Fibroblast of mammary gland (primary cell): ENCODE results near the gene CCNQ.

Experiments used
- DNase-seq: peaks from one replicate; pipeline ENCODE4 v3.0.0-alpha.2; 2010; ENCODE audit warnings: low read depth
- H3K4me3 ChIP-seq: 2 replicates; pipeline ENCODE4 v1.5.1; 2011; ENCODE audit warnings: low read depth, mild to moderate bottlenecking, low read length, moderate library complexity; ENCODE audit not compliant: control insufficient read depth
- TF ChIP-seq, protein P1 (sequence below): conservative IDR thresholded peaks from 2 replicates; pipeline ENCODE4 v1.5.1; 2011; ENCODE audit warnings: low read depth, low read length, inconsistent platforms; ENCODE audit not compliant: control insufficient read depth, insufficient read depth

Gene CCNQ

DNA sequence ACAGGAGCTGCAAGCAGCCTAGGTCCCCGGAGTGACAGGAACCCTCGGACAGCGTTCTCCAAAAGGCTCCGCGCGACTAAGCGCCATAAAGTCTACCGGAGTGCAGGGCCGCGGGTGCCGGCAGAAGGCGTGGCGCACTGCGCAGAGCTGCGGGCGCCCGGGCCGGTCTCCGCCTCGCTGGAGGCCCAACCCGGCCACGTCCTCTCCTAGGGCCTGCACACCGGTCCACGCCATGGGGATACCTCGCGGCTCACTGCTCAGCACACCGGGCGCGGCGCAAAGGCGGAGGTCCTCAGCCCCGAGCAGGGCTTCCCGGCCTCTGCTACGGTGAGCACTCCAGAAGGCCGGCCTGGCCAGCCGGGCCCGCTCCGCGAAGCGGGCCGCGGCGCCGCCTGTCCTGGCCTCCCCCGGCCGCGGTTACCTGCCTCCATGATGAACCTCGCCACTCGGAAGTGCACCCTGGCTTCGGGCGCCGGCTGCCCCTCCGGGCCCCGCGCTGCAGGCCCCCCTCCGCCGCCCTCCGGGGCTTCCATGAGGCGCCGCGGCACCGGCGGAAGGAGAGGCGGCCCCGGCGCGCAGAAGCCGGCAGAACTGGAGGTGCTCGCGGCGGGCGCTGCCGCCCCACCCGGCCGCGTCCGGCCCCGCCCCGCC is at the start of gene CCNQ:
Gene CCNQ, minus strand, starts transcription at position 599 of the 651 bp plus-strand sequence. Its CDS starts 66 bp downstream, at position 533.
- peak; percentile 14 for DNase-seq
- TF ChIP-seq, protein P1, sequence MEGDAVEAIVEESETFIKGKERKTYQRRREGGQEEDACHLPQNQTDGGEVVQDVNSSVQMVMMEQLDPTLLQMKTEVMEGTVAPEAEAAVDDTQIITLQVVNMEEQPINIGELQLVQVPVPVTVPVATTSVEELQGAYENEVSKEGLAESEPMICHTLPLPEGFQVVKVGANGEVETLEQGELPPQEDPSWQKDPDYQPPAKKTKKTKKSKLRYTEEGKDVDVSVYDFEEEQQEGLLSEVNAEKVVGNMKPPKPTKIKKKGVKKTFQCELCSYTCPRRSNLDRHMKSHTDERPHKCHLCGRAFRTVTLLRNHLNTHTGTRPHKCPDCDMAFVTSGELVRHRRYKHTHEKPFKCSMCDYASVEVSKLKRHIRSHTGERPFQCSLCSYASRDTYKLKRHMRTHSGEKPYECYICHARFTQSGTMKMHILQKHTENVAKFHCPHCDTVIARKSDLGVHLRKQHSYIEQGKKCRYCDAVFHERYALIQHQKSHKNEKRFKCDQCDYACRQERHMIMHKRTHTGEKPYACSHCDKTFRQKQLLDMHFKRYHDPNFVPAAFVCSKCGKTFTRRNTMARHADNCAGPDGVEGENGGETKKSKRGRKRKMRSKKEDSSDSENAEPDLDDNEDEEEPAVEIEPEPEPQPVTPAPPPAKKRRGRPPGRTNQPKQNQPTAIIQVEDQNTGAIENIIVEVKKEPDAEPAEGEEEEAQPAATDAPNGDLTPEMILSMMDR, result no peak
- H3K4me3 ChIP-seq, result peak within 1 kb of the TSS; percentile 66

DNA sequence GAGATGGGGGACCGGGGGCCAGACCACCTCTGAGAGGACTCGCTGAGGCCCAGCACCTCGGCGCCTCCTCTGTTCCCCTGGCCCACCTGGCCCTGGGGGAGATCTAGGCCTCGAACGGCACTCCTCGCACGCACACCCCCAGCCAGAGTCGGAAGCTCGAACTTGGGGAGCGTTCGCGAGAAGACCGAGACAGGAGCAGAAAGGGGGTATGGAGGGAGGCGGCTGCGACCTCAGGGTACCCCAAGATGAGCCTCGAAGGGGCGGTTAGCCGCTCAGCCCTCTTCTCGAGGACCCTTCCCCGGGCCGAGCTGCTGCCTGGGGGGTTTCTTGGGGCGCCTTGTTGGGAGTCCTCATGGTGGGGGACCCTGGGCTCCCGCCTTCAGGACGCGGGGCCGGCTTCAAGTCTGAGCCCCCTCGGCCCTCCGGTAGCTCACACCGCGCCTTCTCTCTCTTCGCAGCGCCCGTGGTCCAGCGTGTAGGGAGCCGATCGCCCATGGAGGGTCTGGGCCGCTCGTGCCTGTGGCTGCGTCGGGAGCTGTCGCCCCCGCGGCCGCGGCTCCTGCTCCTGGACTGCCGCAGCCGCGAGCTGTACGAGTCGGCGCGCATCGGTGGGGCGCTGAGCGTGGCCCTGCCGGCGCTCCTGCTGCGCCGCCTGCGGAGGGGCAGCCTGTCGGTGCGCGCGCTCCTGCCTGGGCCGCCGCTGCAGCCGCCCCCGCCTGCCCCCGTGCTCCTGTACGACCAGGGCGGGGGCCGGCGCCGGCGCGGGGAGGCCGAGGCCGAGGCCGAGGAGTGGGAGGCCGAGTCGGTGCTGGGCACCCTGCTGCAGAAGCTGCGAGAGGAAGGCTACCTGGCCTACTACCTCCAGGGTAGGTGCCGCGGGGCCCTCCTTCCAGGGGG is 48.8 kb upstream of the CCNQ start:
- no peak for DNase-seq
- TF ChIP-seq, protein P1, result no peak
- H3K4me3 ChIP-seq, result no peak overlapping the region

GRCh38 chrX:153646620-153647373 is 47.9 kb upstream of the CCNQ start, which contains the start of gene DUSP9:
TSS of gene DUSP9 (plus strand) at chrX:153647203. CDS start at chrX:153647954, 751 bp downstream.
- TF ChIP-seq, protein P1, result no peak
- DNase-seq, result peak; percentile 2
- H3K4me3 ChIP-seq, result no peak within 1 kb of the TSS

GRCh38 chrX:153645921-153646488 is 47.1 kb upstream of the CCNQ start:
- DNase-seq, result no peak
- H3K4me3 ChIP-seq, result no peak overlapping the region
- TF ChIP-seq, protein P1, result no peak

DNA sequence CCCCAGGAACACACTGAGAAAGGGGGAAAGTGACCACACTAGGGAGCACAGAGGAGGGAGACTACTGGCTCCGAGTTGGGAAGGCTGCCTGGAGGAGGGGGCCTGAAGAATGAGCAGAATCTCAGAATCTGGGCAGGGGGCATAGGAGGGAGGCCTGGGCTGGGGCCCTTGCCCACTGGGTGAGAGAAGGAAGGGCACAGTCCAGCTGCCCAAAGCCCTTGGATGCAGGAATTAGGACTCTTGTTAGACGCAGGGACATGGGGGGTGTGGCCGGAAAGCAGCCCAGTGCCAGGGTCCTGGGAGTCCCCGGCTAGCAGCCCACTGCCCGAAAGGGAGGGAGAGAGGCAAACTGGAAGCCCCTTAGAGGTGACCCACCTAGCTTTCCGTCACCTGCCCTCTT is 46.2 kb upstream of the CCNQ start:
- DNase-seq, result no peak
- no peak overlapping the region for H3K4me3 ChIP-seq
- TF ChIP-seq, protein P1, result no peak
